NOMO-1 treated with dmso at 0.1 percent for 144 hours (cell line): ENCODE measurements around the gene PIP4K2C.
"Not testable (repeated sequence)": the region's sequence is repeated elsewhere in the genome, so short reads cannot be mapped to it uniquely, and the experiment has no call there.

Experiments
- DNase-seq: peaks from one replicate; lab custom pipeline; 2025; ENCODE audit not compliant: unreplicated experiment; lab: John Stamatoyannopoulos, UW

Gene PIP4K2C

GRCh38 chr12:57632958-57633840 is 42.2 kb downstream of the PIP4K2C start, which contains the start of gene B4GALNT1:
Gene B4GALNT1 (minus strand): TSS chr12:57633201. CDS start chr12:57632132, 1,069 bp downstream.
- peak; percentile 57 for DNase-seq

- not testable (repeated sequence) for DNase-seq
Observed at GRCh38 chr12:57636731-57637130, 45.7 kb downstream of the PIP4K2C start.

- no peak for DNase-seq
Observed at GRCh38 chr12:57637364-57637763, 46.4 kb downstream of the PIP4K2C start.

- no peak for DNase-seq
Observed at GRCh38 chr12:57638096-57638495, 47.1 kb downstream of the PIP4K2C start.

- DNase-seq = no peak
Observed at GRCh38 chr12:57640175-57641042, 49.4 kb downstream of the PIP4K2C start.

- no peak for DNase-seq
Observed at GRCh38 chr12:57641699-57642442, 50.9 kb downstream of the PIP4K2C start.

- not testable (repeated sequence) for DNase-seq
Observed at GRCh38 chr12:57645990-57646658, 55.1 kb downstream of the PIP4K2C start.

- not testable (repeated sequence) for DNase-seq
Observed at GRCh38 chr12:57646659-57647049, 55.7 kb downstream of the PIP4K2C start.
